Astrocyte of the cerebellum (primary cell): Measurements from ENCODE around the gene MOK.

Experiments
- DNase-seq: peaks from one replicate; pipeline ENCODE4 v3.0.0-alpha.2; 2011; ENCODE audit warnings: low read depth
- H3K4me3 ChIP-seq: 2 replicates; pipeline ENCODE4 v1.5.1; 2011; ENCODE audit warnings: mild to moderate bottlenecking, low read depth, low read length, moderate library complexity
- in situ Hi-C: cut with HindIII; loops from 2 replicates; pipeline ENCODE4 v1.10.0; 2017; ENCODE audit warnings: low sequenced_read_pairs
- TF ChIP-seq, protein P1 (sequence below): IDR thresholded peaks from 2 replicates; pipeline ENCODE4 v1.5.1; 2012; ENCODE audit warnings: low read length, low read depth, moderate library complexity, mild to moderate bottlenecking; ENCODE audit errors: missing control alignments

The MOK gene

DNA sequence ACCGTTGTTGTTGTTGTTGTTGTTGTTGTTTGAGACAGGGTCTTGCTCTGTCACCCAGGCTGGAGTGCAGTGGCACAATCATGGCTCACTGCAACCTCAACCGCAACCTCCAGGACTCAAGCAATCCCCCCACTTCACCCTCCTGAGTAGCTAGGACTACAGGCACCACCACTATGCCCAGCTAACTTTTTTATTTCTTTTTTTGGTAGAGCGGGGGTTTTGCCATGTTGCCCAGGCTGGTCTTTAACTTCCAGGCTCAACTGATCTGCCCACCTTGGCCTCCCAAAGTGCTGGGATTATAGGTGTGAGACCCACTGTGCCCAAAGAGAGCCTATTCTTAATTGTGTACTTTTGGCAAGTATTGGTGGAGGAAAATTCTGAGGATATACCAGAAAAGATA lies 25.7 kb downstream of the MOK start:
- no peak for DNase-seq
- H3K4me3 ChIP-seq: no peak overlapping the region
- TF ChIP-seq, protein P1, sequence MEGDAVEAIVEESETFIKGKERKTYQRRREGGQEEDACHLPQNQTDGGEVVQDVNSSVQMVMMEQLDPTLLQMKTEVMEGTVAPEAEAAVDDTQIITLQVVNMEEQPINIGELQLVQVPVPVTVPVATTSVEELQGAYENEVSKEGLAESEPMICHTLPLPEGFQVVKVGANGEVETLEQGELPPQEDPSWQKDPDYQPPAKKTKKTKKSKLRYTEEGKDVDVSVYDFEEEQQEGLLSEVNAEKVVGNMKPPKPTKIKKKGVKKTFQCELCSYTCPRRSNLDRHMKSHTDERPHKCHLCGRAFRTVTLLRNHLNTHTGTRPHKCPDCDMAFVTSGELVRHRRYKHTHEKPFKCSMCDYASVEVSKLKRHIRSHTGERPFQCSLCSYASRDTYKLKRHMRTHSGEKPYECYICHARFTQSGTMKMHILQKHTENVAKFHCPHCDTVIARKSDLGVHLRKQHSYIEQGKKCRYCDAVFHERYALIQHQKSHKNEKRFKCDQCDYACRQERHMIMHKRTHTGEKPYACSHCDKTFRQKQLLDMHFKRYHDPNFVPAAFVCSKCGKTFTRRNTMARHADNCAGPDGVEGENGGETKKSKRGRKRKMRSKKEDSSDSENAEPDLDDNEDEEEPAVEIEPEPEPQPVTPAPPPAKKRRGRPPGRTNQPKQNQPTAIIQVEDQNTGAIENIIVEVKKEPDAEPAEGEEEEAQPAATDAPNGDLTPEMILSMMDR: no peak
- in situ Hi-C loops: no loop called here

DNA sequence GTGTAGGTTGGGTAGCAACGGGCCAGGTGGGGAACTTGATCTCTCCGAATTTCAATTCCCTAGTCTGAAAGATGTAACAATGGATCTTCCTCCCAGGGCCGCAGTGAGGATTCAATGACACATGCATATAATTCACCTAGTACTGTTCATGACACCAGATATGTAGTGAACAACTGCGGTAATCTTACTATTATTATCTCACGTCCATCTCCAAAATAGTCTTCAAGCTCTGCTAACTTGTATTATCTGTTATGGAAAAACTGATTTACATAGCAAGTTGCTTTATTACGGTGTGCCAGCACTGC lies 26.4 kb downstream of the MOK start:
- in situ Hi-C loops: no loop called here
- no peak overlapping the region for H3K4me3 ChIP-seq
- no peak for DNase-seq
- TF ChIP-seq, protein P1: no peak

DNA sequence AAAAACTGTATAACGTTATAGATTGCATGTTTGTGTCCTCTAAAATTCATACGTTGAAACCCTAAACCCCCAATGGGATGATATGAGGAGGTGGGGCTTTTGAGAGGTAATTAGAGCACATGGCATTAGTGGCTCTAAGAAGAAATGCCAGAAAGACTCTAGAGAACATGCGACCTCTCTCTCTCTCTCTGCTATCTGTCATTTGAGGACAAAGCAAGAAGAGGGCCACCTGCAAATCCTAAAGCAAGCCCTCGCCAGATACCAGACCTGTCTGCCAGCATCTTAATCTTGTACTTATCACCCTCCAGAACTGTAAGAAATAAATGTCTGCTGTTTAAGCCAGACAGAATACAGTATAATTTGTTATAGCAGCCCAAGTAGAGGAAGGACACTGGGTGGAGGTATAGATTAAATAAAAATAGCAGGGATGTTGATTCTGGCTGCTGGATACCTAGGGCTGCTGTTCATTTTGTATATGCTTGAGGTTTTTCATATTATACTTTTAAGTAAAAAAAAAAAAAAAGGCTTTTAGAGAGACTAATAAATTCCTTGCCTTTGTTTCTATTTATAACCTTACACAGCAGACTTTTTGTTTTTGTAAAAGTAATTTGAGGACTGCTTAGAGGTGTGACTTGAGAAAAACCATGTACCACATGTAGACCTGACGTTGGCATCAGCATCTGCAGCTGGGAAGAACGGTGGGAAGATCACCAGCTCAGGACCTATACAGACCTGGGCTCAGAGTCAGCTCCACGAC lies 26.9 kb downstream of the MOK start:
- no peak for DNase-seq
- in situ Hi-C loops: no loop called here
- H3K4me3 ChIP-seq: no peak overlapping the region
- TF ChIP-seq, protein P1: no peak

DNA sequence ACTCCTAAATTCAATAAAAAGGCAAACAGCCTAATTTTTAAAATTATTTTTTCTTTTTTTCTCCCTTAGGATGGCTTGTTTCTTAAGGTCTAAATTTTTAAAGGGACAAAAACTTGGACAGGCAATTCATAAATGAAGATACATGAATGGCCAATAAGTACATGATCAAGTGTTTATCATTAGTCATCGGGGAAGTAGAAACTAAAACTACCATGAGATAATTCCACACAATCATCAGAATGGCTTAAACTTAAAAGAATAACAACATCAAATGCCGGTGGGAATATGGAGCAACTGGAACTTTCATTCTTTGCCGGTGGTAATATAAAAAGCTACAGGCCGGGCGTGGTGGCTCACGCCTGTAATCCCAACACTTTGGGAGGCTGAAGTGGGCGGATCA lies 29.1 kb downstream of the MOK start:
- in situ Hi-C loops: no loop called here

DNA sequence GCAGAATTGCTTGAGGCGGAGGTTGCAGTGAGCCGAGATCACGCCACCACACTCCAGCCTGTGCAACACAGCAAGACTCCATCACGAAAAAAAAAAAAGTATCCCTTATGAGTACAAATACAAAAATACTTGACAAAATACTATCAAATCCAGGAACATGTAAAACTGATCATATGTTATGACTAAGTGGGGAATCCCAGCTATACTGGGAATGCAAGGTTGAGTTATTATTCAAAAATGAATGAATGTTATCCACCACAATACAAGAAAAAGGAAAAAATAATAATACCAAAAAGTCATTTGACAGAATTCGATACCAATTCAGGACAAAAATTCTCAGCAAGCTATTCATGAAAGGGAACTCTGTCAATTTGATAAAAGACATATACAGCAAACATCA lies 32.6 kb downstream of the MOK start:
- TF ChIP-seq, protein P1: no peak
- no peak overlapping the region for H3K4me3 ChIP-seq
- in situ Hi-C loops: no loop called here
- DNase-seq: no peak

More for the DNA sequence above, 29.1 kb downstream of the MOK start:
- no peak overlapping the region for H3K4me3 ChIP-seq
- TF ChIP-seq, protein P1: no peak
- DNase-seq: no peak

DNA sequence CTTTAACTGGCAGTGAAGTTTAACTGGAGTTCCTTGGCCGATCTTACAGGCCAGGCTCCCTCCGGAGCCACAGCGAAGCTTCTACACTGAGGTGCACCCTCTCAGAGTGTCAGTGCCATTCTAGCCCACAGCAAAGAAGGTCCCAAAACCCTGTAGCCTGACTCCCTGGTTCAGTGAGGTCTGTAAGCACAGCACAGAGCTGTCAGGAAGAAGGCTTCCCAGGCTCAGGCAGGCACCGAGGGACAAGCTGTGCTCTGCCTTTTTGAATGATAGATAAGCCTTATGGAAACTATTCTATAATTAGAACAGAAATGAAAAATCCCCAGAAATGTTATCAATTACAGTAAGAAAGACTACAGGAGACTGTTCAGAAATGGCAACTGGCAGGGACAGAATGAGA lies 40.2 kb downstream of the MOK start:
- DNase-seq: no peak
- TF ChIP-seq, protein P1: no peak
- no peak overlapping the region for H3K4me3 ChIP-seq
- in situ Hi-C loops: no loop called here
